RWPE2 (cell line): ENCODE results near the gene ASPDH.

Experiments
- ATAC-seq: fragments of 200-7000 bp; cut with Tn5 transposase; 3 replicates; pipeline ENCODE4 v1.9.1; 2021; ENCODE audit warnings: low read depth
- DNase-seq: peaks from one replicate; pipeline ENCODE4 v3.0.0-alpha.2; 2020; ENCODE audit warnings: low spot score
- H3K27ac ChIP-seq: fragments of 450-650 bp; 2 replicates; pipeline ENCODE4 v1.5.1; 2017; ENCODE audit warnings: mild to moderate bottlenecking; ENCODE audit not compliant: poor library complexity, severe bottlenecking
- H3K27me3 ChIP-seq: fragments of 250-450 bp; sonication (Bioruptor Pico); 2 replicates; pipeline ENCODE4 v1.5.1; 2021; ENCODE audit warnings: mild to moderate bottlenecking, moderate library complexity; ENCODE audit not compliant: insufficient read depth, poor library complexity, severe bottlenecking
- H3K36me3 ChIP-seq: fragments of 250-450 bp; sonication (Bioruptor Pico); 2 replicates; pipeline ENCODE4 v1.5.1; 2020; ENCODE audit warnings: low read depth, mild to moderate bottlenecking, moderate library complexity
- H3K4me1 ChIP-seq: fragments of 250-450 bp; sonication (Bioruptor Pico); 2 replicates; pipeline ENCODE4 v1.5.1; 2021; ENCODE audit warnings: mild to moderate bottlenecking, moderate library complexity; ENCODE audit not compliant: insufficient read depth, poor library complexity, severe bottlenecking
- H3K4me3 ChIP-seq: fragments of 250-450 bp; sonication (Bioruptor Pico); 2 replicates; pipeline ENCODE4 v1.5.1; 2021; ENCODE audit warnings: mild to moderate bottlenecking, moderate library complexity; ENCODE audit not compliant: severe bottlenecking
- H3K9me3 ChIP-seq: fragments of 250-450 bp; sonication (Bioruptor Pico); 2 replicates; pipeline ENCODE4 v1.5.1; 2021; ENCODE audit warnings: mild to moderate bottlenecking, moderate library complexity; ENCODE audit not compliant: severe bottlenecking
- CTCF ChIP-seq: fragments of 450-650 bp; IDR thresholded peaks from one replicate; pipeline ENCODE4 v1.5.1; 2017; ENCODE audit warnings: mild to moderate bottlenecking, moderate library complexity; ENCODE audit not compliant: poor library complexity, severe bottlenecking

The ASPDH gene

GRCh38 chr19:50468818-50469217 lies 44.9 kb downstream of the ASPDH start:
- H3K4me1 ChIP-seq: no peaks in the 10 kb centered on the region
- H3K27ac ChIP-seq: no peak overlapping the region
- no peaks in the 10 kb centered on the region for H3K27me3 ChIP-seq
- ATAC-seq (no peak), DNase-seq (no peak)
- no peak overlapping the region for H3K4me3 ChIP-seq
- H3K36me3 ChIP-seq: no peaks in the 10 kb centered on the region
- no peak for TF ChIP-seq CTCF
- H3K9me3 ChIP-seq: no peaks in the 10 kb centered on the region

- no peaks in the 10 kb centered on the region for H3K9me3 ChIP-seq
- no peak overlapping the region for H3K4me3 ChIP-seq
- no peaks in the 10 kb centered on the region for H3K27me3 ChIP-seq
- H3K4me1 ChIP-seq: no peaks in the 10 kb centered on the region
- DNase-seq (no peak), ATAC-seq (no peak)
- no peak overlapping the region for H3K27ac ChIP-seq
- H3K36me3 ChIP-seq: no peaks in the 10 kb centered on the region
- no peak for TF ChIP-seq CTCF
These were observed 46.1 kb downstream of the ASPDH start for GRCh38 chr19:50467566-50467965.

- Histone ChIP-seq H3K9me3 (no peaks in the 10 kb centered on the region), H3K4me1 (no peaks in the 10 kb centered on the region), H3K36me3 (no peaks in the 10 kb centered on the region), H3K4me3 (no peak overlapping the region), H3K27me3 (no peaks in the 10 kb centered on the region), H3K27ac (no peak overlapping the region)
- ATAC-seq (no peak), DNase-seq (no peak)
- TF ChIP-seq CTCF: no peak
These were observed 47.0 kb downstream of the ASPDH start for GRCh38 chr19:50466706-50467039.

- no peak overlapping the region for H3K27ac ChIP-seq
- H3K4me3 ChIP-seq: no peak overlapping the region
- ATAC-seq (no peak), DNase-seq (no peak)
- H3K36me3 ChIP-seq: no peaks in the 10 kb centered on the region
- no peaks in the 10 kb centered on the region for H3K4me1 ChIP-seq
- no peaks in the 10 kb centered on the region for H3K27me3 ChIP-seq
- H3K9me3 ChIP-seq: no peaks in the 10 kb centered on the region
- TF ChIP-seq CTCF: no peak
These were observed 47.6 kb downstream of the ASPDH start for GRCh38 chr19:50465986-50466705.

- no peaks in the 10 kb centered on the region for H3K4me1 ChIP-seq
- no peaks in the 10 kb centered on the region for H3K9me3 ChIP-seq
- TF ChIP-seq CTCF: no peak
- peaks cover 4% of the 10 kb centered on the region for H3K27me3 ChIP-seq
- H3K27ac ChIP-seq: no peak overlapping the region
- no peak overlapping the region for H3K4me3 ChIP-seq
- no peak for DNase-seq
- no peak for ATAC-seq
- no peaks in the 10 kb centered on the region for H3K36me3 ChIP-seq
These were observed 48.7 kb downstream of the ASPDH start for GRCh38 chr19:50465000-50465399.
